SK-N-MC (cell line): ENCODE measurements around the gene PTPRO.

Source experiments
- DNase-seq: peaks from one replicate; pipeline ENCODE4 v3.0.0-alpha.2; 2011; ENCODE audit warnings: low read depth, low spot score
- H3K27ac ChIP-seq: fragments of 200-600 bp; sonication (generic); 2 replicates; pipeline ENCODE4 v1.5.1; 2016; ENCODE audit warnings: mixed run types
- H3K36me3 ChIP-seq: fragments of 200-600 bp; sonication (generic); 2 replicates; pipeline ENCODE4 v1.6.1; 2017; ENCODE audit warnings: antibody characterized with exemption, low read length, mixed read lengths; ENCODE audit not compliant: insufficient read depth
- H3K4me3 ChIP-seq: fragments of 200-600 bp; sonication (generic); 2 replicates; pipeline ENCODE4 v1.5.1; 2016
- H3K9ac ChIP-seq: fragments of 200-600 bp; sonication (generic); 2 replicates; pipeline ENCODE4 v1.8.0; 2017; ENCODE audit warnings: mixed run types, mixed read lengths; ENCODE audit not compliant: insufficient read length
- H3K9me3 ChIP-seq: fragments of 200-600 bp; sonication (generic); 2 replicates; pipeline ENCODE4 v1.6.1; 2017; ENCODE audit warnings: low read depth, mild to moderate bottlenecking, antibody characterized with exemption, low read length, moderate library complexity, mixed read lengths
- EZH2 ChIP-seq: fragments of 200-600 bp; sonication (generic); IDR thresholded peaks from one replicate; pipeline ENCODE4 v1.6.1; 2017; ENCODE audit warnings: antibody characterized with exemption
- FOXP2 ChIP-seq: optimal IDR thresholded peaks from 2 replicates; pipeline ENCODE3; 2011; ENCODE audit warnings: mild to moderate bottlenecking, moderate library complexity; ENCODE audit not compliant: insufficient read depth; ENCODE audit errors: extremely low read length, control extremely low read depth
- POLR2AphosphoS5 ChIP-seq: IDR thresholded peaks from 2 replicates; pipeline ENCODE4 v1.6.1; 2012; ENCODE audit warnings: mild to moderate bottlenecking, low read depth, low read length, borderline replicate concordance

The PTPRO gene

GRCh38 chr12:15299947-15300346 lies 22.4 kb upstream of the PTPRO start:
- Histone ChIP-seq H3K36me3 (no peaks in the 10 kb centered on the region), H3K9me3 (no peaks in the 10 kb centered on the region), H3K27ac (no peak overlapping the region), H3K4me3 (no peak overlapping the region), H3K9ac (no peak overlapping the region)
- TF ChIP-seq EZH2 (no peak), POLR2AphosphoS5 (no peak)
- DNase-seq: no peak

GRCh38 chr12:15304296-15304695 lies 18.0 kb upstream of the PTPRO start:
- Histone ChIP-seq H3K4me3 (no peak overlapping the region), H3K36me3 (no peaks in the 10 kb centered on the region), H3K27ac (no peak overlapping the region), H3K9me3 (no peaks in the 10 kb centered on the region), H3K9ac (no peak overlapping the region)
- no peak for DNase-seq
- TF ChIP-seq POLR2AphosphoS5: no peak
- TF ChIP-seq EZH2: no peak
- no peak for TF ChIP-seq FOXP2

- no peak for DNase-seq
- Histone ChIP-seq H3K4me3 (no peak overlapping the region), H3K36me3 (no peaks in the 10 kb centered on the region), H3K9me3 (no peaks in the 10 kb centered on the region), H3K27ac (no peak overlapping the region), H3K9ac (no peak overlapping the region)
- no peak for TF ChIP-seq POLR2AphosphoS5
- TF ChIP-seq EZH2: no peak
- no peak for TF ChIP-seq FOXP2
Observed at GRCh38 chr12:15306605-15307004, 15.7 kb upstream of the PTPRO start.

GRCh38 chr12:15307079-15307478 lies 15.2 kb upstream of the PTPRO start:
- Histone ChIP-seq H3K36me3 (no peaks in the 10 kb centered on the region), H3K9ac (no peak overlapping the region), H3K4me3 (no peak overlapping the region), H3K27ac (no peak overlapping the region), H3K9me3 (no peaks in the 10 kb centered on the region)
- DNase-seq: no peak
- TF ChIP-seq FOXP2 (no peak), POLR2AphosphoS5 (no peak), EZH2 (no peak)

GRCh38 chr12:15318841-15319240 lies 3.5 kb upstream of the PTPRO start:
- no peaks in the 10 kb centered on the region for H3K9me3 ChIP-seq
- DNase-seq: no peak
- H3K27ac ChIP-seq: no peak overlapping the region
- H3K4me3 ChIP-seq: no peak overlapping the region
- TF ChIP-seq FOXP2 (no peak), EZH2 (no peak), POLR2AphosphoS5 (no peak)
- H3K9ac ChIP-seq: no peak overlapping the region
- no peaks in the 10 kb centered on the region for H3K36me3 ChIP-seq

- Histone ChIP-seq H3K4me3 (no peak overlapping the region), H3K9ac (no peak overlapping the region), H3K9me3 (no peaks in the 10 kb centered on the region), H3K27ac (no peak overlapping the region), H3K36me3 (no peaks in the 10 kb centered on the region)
- TF ChIP-seq EZH2 (no peak), POLR2AphosphoS5 (no peak), FOXP2 (no peak)
- DNase-seq: no peak
Observed at GRCh38 chr12:15320881-15321280, 1.4 kb upstream of the PTPRO start.

- no peak overlapping the region for H3K4me3 ChIP-seq
- no peak for DNase-seq
Observed at GRCh38 chr12:15323480-15323879, 1.2 kb downstream of the PTPRO start.

GRCh38 chr12:15329891-15330290 lies 7.6 kb downstream of the PTPRO start:
- H3K27ac ChIP-seq: no peak overlapping the region
- DNase-seq: no peak
- no peak overlapping the region for H3K4me3 ChIP-seq
- no peaks in the 10 kb centered on the region for H3K9me3 ChIP-seq
- TF ChIP-seq FOXP2: no peak
- TF ChIP-seq POLR2AphosphoS5: no peak
- TF ChIP-seq EZH2: no peak
- H3K36me3 ChIP-seq: no peaks in the 10 kb centered on the region
- H3K9ac ChIP-seq: no peak overlapping the region

More at GRCh38 chr12:15323480-15323879, 1.2 kb downstream of the PTPRO start:
- Histone ChIP-seq H3K27ac (no peak overlapping the region), H3K9ac (no peak overlapping the region), H3K9me3 (no peaks in the 10 kb centered on the region), H3K36me3 (no peaks in the 10 kb centered on the region)
- TF ChIP-seq FOXP2 (no peak), POLR2AphosphoS5 (no peak)

- no peak overlapping the region for H3K27ac ChIP-seq
- H3K36me3 ChIP-seq: no peaks in the 10 kb centered on the region
- no peak for TF ChIP-seq EZH2
- TF ChIP-seq FOXP2: no peak
- no peak for TF ChIP-seq POLR2AphosphoS5
- no peak for DNase-seq
- no peak overlapping the region for H3K4me3 ChIP-seq
- no peak overlapping the region for H3K9ac ChIP-seq
- no peaks in the 10 kb centered on the region for H3K9me3 ChIP-seq
Observed at GRCh38 chr12:15334225-15334624, 11.9 kb downstream of the PTPRO start.

GRCh38 chr12:15335959-15336358 lies 13.7 kb downstream of the PTPRO start:
- no peak overlapping the region for H3K27ac ChIP-seq
- no peak for DNase-seq
- H3K36me3 ChIP-seq: no peaks in the 10 kb centered on the region
- no peak overlapping the region for H3K4me3 ChIP-seq
- no peak for TF ChIP-seq FOXP2
- TF ChIP-seq EZH2: no peak
- no peak for TF ChIP-seq POLR2AphosphoS5
- no peaks in the 10 kb centered on the region for H3K9me3 ChIP-seq
- H3K9ac ChIP-seq: no peak overlapping the region
